ENCODE data around the gene KCNN4. TPM values are rescaled to one million over a fixed set of nuclear protein-coding genes. Genes with fewer than 3 reads are reported as not detected.

The KCNN4 gene
- total and polyA plus RNA-seq, 4 donors = 2.4 to 31.7 (median 12.7) TPM

DNA sequence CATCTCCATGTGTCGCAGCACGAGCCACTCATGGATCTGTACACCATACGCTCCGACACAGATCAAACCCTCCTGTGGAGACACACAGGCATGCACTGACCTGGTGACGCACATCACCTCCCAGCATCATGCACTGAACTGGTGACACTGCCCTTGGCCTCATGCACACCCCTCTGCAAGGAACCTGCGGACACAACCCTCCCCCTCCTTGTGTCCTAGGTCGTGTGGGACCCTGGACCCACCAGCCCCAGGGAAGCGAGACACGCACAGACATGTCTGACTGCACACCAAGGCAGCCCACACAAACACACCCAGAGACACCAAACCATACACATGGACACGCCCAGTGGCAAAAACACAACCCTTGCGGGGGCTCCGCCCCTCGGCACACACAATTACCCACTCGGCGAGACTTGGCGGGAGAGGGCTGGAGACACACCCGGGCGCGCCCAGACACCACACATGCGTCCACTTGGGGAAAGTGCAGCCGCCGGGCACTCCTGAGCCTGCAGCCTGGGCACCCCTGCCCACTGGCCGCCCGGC, 2.0 kb upstream of the KCNN4 start:
- Histone ChIP-seq H3K4me3 (no peak overlapping the region), H3K9me3 (ENCODE audit: control insufficient read depth in 4 of 4, insufficient read depth in 3 of 4, low read length in 3 of 4) (peaks cover 0 to 3% (median 0%) of the 10 kb centered on the region in 4 donors), H3K27me3 (ENCODE audit: control insufficient read depth in 3 of 3, insufficient read depth in 3 of 3, low read length in 2 of 3) (no peaks in the 10 kb centered on the region), H3K9ac (ENCODE audit: insufficient read depth in 1 of 2, low read length in 2 of 2) (no peak overlapping the region), H3K36me3 (ENCODE audit: control insufficient read depth in 4 of 4, insufficient read depth in 4 of 4, low read length in 4 of 4) (no peaks in the 10 kb centered on the region), H3K4me1 (ENCODE audit: control insufficient read depth in 5 of 5, insufficient read depth in 5 of 5, low read length in 5 of 5) (peaks cover 0 to 18% (median 2%) of the 10 kb centered on the region in 5 donors), H3K27ac (ENCODE audit: low read depth in 1 of 2, low read length in 1 of 2) (no peak overlapping the region)
- 75 to 79% methylated on average over 24 of the region's 24 CpGs for WGBS, 2 donors
- ATAC-seq (ENCODE audit: insufficient read depth, low FRiP score) (no peak), DNase-seq (no peak)
- TF ChIP-seq, protein P1, sequence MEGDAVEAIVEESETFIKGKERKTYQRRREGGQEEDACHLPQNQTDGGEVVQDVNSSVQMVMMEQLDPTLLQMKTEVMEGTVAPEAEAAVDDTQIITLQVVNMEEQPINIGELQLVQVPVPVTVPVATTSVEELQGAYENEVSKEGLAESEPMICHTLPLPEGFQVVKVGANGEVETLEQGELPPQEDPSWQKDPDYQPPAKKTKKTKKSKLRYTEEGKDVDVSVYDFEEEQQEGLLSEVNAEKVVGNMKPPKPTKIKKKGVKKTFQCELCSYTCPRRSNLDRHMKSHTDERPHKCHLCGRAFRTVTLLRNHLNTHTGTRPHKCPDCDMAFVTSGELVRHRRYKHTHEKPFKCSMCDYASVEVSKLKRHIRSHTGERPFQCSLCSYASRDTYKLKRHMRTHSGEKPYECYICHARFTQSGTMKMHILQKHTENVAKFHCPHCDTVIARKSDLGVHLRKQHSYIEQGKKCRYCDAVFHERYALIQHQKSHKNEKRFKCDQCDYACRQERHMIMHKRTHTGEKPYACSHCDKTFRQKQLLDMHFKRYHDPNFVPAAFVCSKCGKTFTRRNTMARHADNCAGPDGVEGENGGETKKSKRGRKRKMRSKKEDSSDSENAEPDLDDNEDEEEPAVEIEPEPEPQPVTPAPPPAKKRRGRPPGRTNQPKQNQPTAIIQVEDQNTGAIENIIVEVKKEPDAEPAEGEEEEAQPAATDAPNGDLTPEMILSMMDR (IDR thresholded peaks at IDR 0.05; ENCODE audit: control extremely low read depth, extremely low read depth) = no peak

DNA sequence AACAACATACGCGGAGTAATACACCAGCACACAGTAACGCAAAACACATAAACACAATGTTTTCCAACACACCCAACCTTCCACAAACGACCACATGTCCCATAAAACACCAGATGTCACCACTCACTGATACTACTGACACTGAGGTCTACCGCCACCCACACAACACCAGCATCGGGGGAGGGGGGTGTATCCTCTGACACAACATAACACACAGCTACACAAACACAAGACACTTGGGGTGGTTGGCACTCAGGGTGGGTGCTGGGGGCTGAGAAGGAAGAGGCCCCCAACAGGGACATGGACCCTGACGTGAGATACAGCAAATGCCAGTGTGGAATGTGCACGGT, 1.5 kb upstream of the KCNN4 start:
- 63 to 70% methylated on average over 8 of the region's 8 CpGs for WGBS, 2 donors
- Histone ChIP-seq H3K36me3 (ENCODE audit: control insufficient read depth in 4 of 4, insufficient read depth in 4 of 4, low read length in 4 of 4) (no peaks in the 10 kb centered on the region), H3K27ac (ENCODE audit: low read depth in 1 of 2, low read length in 1 of 2) (no peak overlapping the region), H3K9me3 (ENCODE audit: control insufficient read depth in 4 of 4, insufficient read depth in 3 of 4, low read length in 3 of 4) (peaks cover 0 to 3% (median 0%) of the 10 kb centered on the region in 4 donors), H3K27me3 (ENCODE audit: control insufficient read depth in 3 of 3, insufficient read depth in 3 of 3, low read length in 2 of 3) (no peaks in the 10 kb centered on the region), H3K4me3 (no peak overlapping the region), H3K4me1 (ENCODE audit: control insufficient read depth in 5 of 5, insufficient read depth in 5 of 5, low read length in 5 of 5) (peaks cover 0 to 20% (median 5%) of the 10 kb centered on the region in 5 donors), H3K9ac (ENCODE audit: insufficient read depth in 1 of 2, low read length in 2 of 2) (no peak overlapping the region)
- TF ChIP-seq, protein P1 (IDR thresholded peaks at IDR 0.05; ENCODE audit: control extremely low read depth, extremely low read depth) = no peak
- ATAC-seq (ENCODE audit: insufficient read depth, low FRiP score) (no peak), DNase-seq (no peak)

DNA sequence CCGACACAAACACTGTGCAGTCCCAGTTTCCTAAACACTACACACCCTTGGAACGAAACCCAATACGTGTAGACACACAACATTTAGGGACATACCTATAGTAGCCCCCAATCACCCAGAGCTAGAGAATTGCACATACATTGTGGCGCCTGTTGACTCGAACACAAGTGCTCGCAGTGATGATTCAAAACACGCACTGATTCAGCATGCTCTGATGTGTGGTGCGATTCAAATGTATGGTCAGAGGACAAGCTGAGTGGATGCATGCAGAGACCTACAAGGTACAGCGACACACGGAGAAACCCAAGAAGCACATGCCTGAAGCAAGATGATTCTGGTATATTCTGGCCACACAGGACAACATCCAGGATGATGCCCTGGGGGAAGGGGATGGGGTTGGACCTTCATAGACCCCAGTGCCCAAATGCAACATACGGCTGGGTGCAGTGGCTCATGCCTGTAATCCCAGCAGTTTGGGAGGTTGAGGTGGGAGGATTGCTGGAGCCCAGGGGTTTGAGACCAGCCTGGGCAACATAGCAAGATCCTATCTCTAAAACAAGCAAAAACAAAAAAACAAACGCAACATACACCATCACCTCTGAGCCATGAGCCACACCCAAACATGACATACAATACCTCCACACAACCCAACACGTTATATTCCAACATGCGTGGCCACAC, 997 bp upstream of the KCNN4 start:
- no peak overlapping the region for H3K4me3 ChIP-seq
- H3K36me3 ChIP-seq (ENCODE audit: control insufficient read depth in 4 of 4, insufficient read depth in 4 of 4, low read length in 4 of 4) = no peaks in the 10 kb centered on the region
- ATAC-seq (ENCODE audit: insufficient read depth, low FRiP score) = no peak
- WGBS, 2 donors = 90 to 93% methylated on average over 14 of the region's 14 CpGs
- H3K27me3 ChIP-seq (ENCODE audit: control insufficient read depth in 3 of 3, insufficient read depth in 3 of 3, low read length in 2 of 3) = no peaks in the 10 kb centered on the region
- TF ChIP-seq, protein P1 (IDR thresholded peaks at IDR 0.05; ENCODE audit: control extremely low read depth, extremely low read depth) = no peak
- peaks cover 0 to 3% (median 0%) of the 10 kb centered on the region in 4 donors for H3K9me3 ChIP-seq (ENCODE audit: control insufficient read depth in 4 of 4, insufficient read depth in 3 of 4, low read length in 3 of 4)
- H3K27ac ChIP-seq (ENCODE audit: low read depth in 1 of 2, low read length in 1 of 2) = no peak overlapping the region
- H3K4me1 ChIP-seq (ENCODE audit: control insufficient read depth in 5 of 5, insufficient read depth in 5 of 5, low read length in 5 of 5) = peaks cover 0 to 20% (median 5%) of the 10 kb centered on the region in 5 donors
- H3K9ac ChIP-seq (ENCODE audit: insufficient read depth in 1 of 2, low read length in 2 of 2) = no peak overlapping the region
- DNase-seq = no peak
